Upper lobe of right lung (tissue), 1 donor: ENCODE data around the gene ATP2A2. TPM values are rescaled to one million over a fixed set of nuclear protein-coding genes. Genes with fewer than 3 reads are reported as not detected.

Source experiments
- ATAC-seq: fragments of 200-7000 bp; cut with Tn5 transposase; one replicate; pipeline ENCODE4 v1.9.1; 2020; ENCODE audit warnings: mild to moderate bottlenecking, moderate library complexity
- DNase-seq: peaks from one replicate; pipeline ENCODE4 v3.0.0-alpha.2; 2020
- H3K27ac ChIP-seq: fragments of 200-600 bp; one replicate; pipeline ENCODE4 v1.8.0; 2022
- H3K27me3 ChIP-seq: fragments of 200-600 bp; one replicate; pipeline ENCODE4 v1.8.0; 2022; ENCODE audit warnings: mild to moderate bottlenecking
- H3K36me3 ChIP-seq: fragments of 200-600 bp; one replicate; pipeline ENCODE4 v1.8.0; 2022
- H3K4me1 ChIP-seq: fragments of 200-600 bp; one replicate; pipeline ENCODE4 v1.8.0; 2022
- H3K4me3 ChIP-seq: fragments of 200-600 bp; one replicate; pipeline ENCODE4 v1.8.0; 2022; ENCODE audit warnings: mild to moderate bottlenecking
- H3K9me3 ChIP-seq: fragments of 200-600 bp; one replicate; pipeline ENCODE4 v1.8.0; 2022
- intact Hi-C: fragments of 100-400 bp; cut with DNase I; formaldehyde crosslinking; loops from one replicate; pipeline ENCODE4 v1.11.0; 2022
- long read RNA-seq: library from polyadenylated mRNA; unstranded; transcript quantifications from one replicate; pipeline ENCODE4 v2.0.0, GENCODE V29; 2021
- total RNA-seq: library from RNA; stranded (reverse); fragmentation: NEBNext Ultra II Directional; extraction: Animal tissue kit (Norgen Biotek cat#: 25700); gene quantifications from one replicate; pipeline ENCODE4 v1.2.1, GENCODE V29; 2021
- TF ChIP-seq, protein P1 (sequence below): fragments of 200-600 bp; IDR thresholded peaks from one replicate; pipeline ENCODE4 v1.8.0; 2022; ENCODE audit warnings: antibody characterized with exemption
- donor health status: DM: no; HTN: yes; CAD: no; lungs with severe emphysema.

ATP2A2 gene
- 173 TPM for total RNA-seq
- long read RNA-seq, full-length matches to known transcripts = 2 of 28 reads
- long read RNA-seq, partial matches to known transcripts = 9 of 28 reads
- long read RNA-seq, other reads (novel, unspliced or antisense) = 17 of 28 reads

DNA sequence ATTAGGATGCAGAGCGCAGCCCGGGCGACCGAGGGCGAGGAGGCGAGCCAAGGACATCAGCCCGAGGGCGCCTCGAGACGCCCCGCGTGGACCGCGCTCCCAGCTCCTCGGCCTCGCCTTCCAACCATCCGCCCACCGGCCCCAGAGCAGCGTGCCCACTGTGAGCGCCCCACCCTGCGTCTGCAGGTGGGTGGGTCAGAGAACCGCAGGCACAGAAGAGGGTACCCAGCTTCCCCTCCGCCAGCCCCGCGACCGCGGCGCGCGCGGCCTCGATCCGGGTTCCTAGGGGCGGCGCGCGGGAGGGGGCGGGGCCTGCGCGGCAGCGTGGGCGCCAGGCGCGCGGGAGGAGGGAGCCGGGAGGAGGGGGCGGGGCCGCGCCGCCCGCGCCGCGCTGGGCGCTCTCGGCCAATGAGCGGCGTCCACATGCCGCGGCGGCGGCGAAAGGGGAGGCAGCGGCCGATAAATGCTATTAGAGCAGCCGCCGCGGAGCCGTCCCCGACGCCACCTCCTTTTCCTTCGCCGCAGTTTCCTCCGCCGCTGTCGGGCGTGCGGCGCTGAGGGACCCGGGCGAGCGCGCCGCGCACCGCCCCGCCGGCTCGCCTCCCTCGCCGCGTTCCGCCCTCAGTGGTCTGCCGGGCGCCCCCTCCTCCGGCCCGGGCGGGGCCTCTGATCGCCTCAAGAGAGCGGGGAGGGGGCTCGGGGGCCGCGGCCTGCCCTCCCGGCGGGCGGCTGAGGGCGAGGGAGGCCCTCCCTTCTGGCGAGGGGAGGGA, at the start of gene ATP2A2:
Gene ATP2A2 (plus strand): TSS at position 469 of the 770 bp plus-strand sequence. CDS start 543 bp downstream, outside the sequence.
- peaks cover 8% of the 10 kb centered on the region for H3K36me3 ChIP-seq
- peak within 1 kb of the TSS; percentile 82 for H3K4me3 ChIP-seq
- TF ChIP-seq, protein P1, sequence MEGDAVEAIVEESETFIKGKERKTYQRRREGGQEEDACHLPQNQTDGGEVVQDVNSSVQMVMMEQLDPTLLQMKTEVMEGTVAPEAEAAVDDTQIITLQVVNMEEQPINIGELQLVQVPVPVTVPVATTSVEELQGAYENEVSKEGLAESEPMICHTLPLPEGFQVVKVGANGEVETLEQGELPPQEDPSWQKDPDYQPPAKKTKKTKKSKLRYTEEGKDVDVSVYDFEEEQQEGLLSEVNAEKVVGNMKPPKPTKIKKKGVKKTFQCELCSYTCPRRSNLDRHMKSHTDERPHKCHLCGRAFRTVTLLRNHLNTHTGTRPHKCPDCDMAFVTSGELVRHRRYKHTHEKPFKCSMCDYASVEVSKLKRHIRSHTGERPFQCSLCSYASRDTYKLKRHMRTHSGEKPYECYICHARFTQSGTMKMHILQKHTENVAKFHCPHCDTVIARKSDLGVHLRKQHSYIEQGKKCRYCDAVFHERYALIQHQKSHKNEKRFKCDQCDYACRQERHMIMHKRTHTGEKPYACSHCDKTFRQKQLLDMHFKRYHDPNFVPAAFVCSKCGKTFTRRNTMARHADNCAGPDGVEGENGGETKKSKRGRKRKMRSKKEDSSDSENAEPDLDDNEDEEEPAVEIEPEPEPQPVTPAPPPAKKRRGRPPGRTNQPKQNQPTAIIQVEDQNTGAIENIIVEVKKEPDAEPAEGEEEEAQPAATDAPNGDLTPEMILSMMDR = no peak
- DNase-seq (peak; percentile 95), ATAC-seq (peak; percentile 97)
- intact Hi-C loops = no loop called here
- H3K9me3 ChIP-seq = no peaks in the 10 kb centered on the region
- peak within 1 kb of the TSS; percentile 94 for H3K27ac ChIP-seq
- H3K27me3 ChIP-seq = no peaks in the 10 kb centered on the region
- peaks cover 38% of the 10 kb centered on the region for H3K4me1 ChIP-seq

DNA sequence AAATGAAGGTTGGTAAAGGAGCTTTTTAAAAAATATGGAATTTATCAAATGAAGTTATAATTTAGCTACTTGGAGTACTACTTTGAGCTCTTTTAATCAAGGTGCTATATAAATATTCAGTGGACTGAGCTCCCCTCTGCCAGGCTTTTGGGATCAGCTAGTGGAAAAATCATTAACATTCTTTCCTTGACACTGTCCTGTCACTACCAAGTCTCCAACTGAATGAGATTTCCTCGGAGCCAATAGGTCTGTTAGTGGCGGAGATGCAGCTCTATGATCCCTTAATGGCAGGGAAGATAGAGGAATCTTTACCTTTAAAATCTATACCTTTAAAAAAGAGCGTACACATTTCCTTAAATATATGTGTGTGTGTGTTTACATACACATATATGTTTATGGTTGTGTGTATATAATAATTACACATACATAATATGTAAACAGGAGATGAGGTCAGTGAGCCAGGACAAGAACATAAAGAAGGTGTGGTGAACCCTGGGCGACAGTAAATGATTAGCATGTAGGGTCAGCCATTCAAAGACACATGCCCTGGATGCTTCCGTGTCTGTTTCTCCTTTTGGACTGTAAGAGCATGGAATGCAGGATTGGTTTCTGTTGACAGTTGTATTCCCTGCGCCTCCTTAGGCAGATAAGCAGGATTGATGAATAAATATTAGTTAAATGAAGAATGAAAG, 47.7 kb upstream of the ATP2A2 start:
- ATAC-seq (no peak), DNase-seq (no peak)
- H3K4me3 ChIP-seq = no peak overlapping the region
- TF ChIP-seq, protein P1 = no peak
- H3K4me1 ChIP-seq = peaks cover 19% of the 10 kb centered on the region
- H3K36me3 ChIP-seq = no peaks in the 10 kb centered on the region
- no peaks in the 10 kb centered on the region for H3K9me3 ChIP-seq
- no peak overlapping the region for H3K27ac ChIP-seq
- intact Hi-C loops = no loop called here
- H3K27me3 ChIP-seq = no peaks in the 10 kb centered on the region

DNA sequence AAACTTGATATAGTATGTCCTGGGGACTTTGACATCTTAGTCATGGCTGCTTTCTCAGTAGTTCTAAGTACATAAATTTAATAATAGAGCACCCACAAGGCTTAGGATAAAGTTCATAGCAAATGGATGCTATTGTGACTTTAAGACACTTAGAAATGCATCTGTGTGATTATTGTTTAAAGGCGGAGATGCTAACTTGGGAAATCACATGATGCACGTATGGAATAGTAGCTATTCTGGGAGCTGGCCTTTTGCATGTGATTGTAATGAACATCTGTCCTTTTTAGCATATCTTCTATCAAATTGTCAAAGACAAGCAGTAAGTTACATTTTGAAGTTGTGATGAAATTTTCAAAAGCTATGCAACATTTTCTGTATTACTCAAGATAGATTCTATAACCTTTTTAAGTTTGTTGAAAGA, 46.7 kb upstream of the ATP2A2 start:
- H3K4me3 ChIP-seq = no peak overlapping the region
- H3K27me3 ChIP-seq = no peaks in the 10 kb centered on the region
- no peaks in the 10 kb centered on the region for H3K36me3 ChIP-seq
- H3K4me1 ChIP-seq = peaks cover 19% of the 10 kb centered on the region
- ATAC-seq = no peak
- H3K9me3 ChIP-seq = no peaks in the 10 kb centered on the region
- DNase-seq = no peak
- peak overlapping the region; percentile 58 for H3K27ac ChIP-seq
- TF ChIP-seq, protein P1 = no peak
- intact Hi-C loops = no loop called here

DNA sequence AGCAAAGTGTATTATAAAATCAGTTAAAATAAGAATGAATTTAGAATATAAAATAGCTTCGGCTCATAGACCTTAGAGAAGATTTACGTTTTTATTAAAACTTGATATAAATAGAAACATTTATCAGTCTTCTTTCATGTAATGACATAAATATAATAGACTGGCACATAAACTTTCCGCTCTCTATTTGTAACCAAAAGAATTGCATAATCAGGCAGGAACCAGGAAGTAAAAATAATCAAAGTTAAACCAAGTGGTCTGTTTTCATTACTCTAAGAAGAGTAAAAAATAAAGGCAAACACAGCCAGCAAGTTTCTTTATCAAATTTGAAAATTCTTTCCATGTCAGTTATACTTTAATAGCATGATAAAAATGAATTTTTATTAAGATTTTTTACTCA, 46.3 kb upstream of the ATP2A2 start:
- ATAC-seq = peak; percentile 43
- H3K4me3 ChIP-seq = no peak overlapping the region

DNA sequence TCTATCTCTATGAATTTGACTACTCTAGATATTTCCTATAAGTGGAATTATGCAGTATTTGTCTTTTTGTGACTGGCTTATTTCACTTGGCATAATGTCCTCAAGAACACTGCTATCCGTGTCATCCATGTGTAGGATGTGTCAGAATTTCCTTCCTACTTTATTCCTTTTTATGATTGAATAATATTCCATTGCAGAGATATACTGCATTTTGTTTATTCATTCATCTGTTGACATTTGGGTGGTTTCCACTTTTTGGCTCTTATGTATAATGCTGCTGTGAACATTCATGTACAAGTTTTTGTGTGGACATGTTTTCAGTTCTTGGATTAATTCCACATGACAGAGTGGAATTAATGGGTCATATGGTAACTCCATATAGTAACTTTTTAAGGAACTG, 45.7 kb upstream of the ATP2A2 start:
- H3K27ac ChIP-seq = peak overlapping the region; percentile 58
- H3K4me3 ChIP-seq = no peak overlapping the region
- ATAC-seq (no peak), DNase-seq (no peak)
- TF ChIP-seq, protein P1 = no peak
- H3K27me3 ChIP-seq = no peaks in the 10 kb centered on the region
- intact Hi-C loops = no loop called here
- H3K36me3 ChIP-seq = no peaks in the 10 kb centered on the region
- peaks cover 19% of the 10 kb centered on the region for H3K4me1 ChIP-seq
- no peaks in the 10 kb centered on the region for H3K9me3 ChIP-seq

More for the DNA sequence above, 46.3 kb upstream of the ATP2A2 start:
- DNase-seq = no peak
- no peaks in the 10 kb centered on the region for H3K36me3 ChIP-seq
- H3K27ac ChIP-seq = peak overlapping the region; percentile 58
- intact Hi-C loops = no loop called here
- no peaks in the 10 kb centered on the region for H3K27me3 ChIP-seq
- H3K9me3 ChIP-seq = no peaks in the 10 kb centered on the region
- TF ChIP-seq, protein P1 = no peak
- H3K4me1 ChIP-seq = peaks cover 19% of the 10 kb centered on the region
